PC-3 (cell line): Measurements from ENCODE around the gene TSKU. TPM values are rescaled to one million over a fixed set of nuclear protein-coding genes. Genes with fewer than 3 reads are reported as not detected.
"Not testable (repeated sequence)": the region's sequence is repeated elsewhere in the genome, so short reads cannot be mapped to it uniquely, and the experiment has no call there.

Experiments
- ATAC-seq: fragments of 200-7000 bp; cut with Tn5 transposase; 2 replicates; pipeline ENCODE4 v1.9.1; 2020; ENCODE audit warnings: mild to moderate bottlenecking, moderate library complexity
- BruUV-seq: library from RNA; stranded (reverse); fragments of 400-500 nt; replicated peaks from 2 replicates; lab custom pipeline; 2021; lab: Mats Ljungman, UMichigan
- CTCF ChIA-PET: fragments of 300-600 bp; sonication (Branson Sonifier 250); formaldehyde crosslinking; loops from one replicate; lab custom pipeline; 2022; ENCODE audit warnings: antibody characterized with exemption; lab: Charles Lee
- POLR2A ChIA-PET: fragments of 300-600 bp; sonication (Branson Sonifier 250); formaldehyde crosslinking; loops from one replicate; lab custom pipeline; 2022; ENCODE audit warnings: antibody characterized with exemption; ENCODE audit not compliant: unreplicated experiment; lab: Charles Lee
- DNase-seq: peaks from one replicate; pipeline ENCODE4 v3.0.0-alpha.2; 2015
- H2AFZ ChIP-seq: fragments of 300-600 bp; sonication (generic); 2 replicates; pipeline ENCODE4 v1.6.0; 2016; ENCODE audit warnings: antibody characterized with exemption, low read length
- H3F3A ChIP-seq: fragments of 300-600 bp; sonication (generic); one replicate; pipeline ENCODE4 v1.6.0; 2017; ENCODE audit warnings: antibody characterized with exemption, low read length, control low read depth, mild to moderate bottlenecking; ENCODE audit not compliant: unreplicated experiment
- H3K27ac ChIP-seq: fragments of 300-600 bp; sonication (generic); 2 replicates; pipeline ENCODE4 v1.5.1; 2016; ENCODE audit warnings: mild to moderate bottlenecking, low read length
- H3K27me3 ChIP-seq: fragments of 300-600 bp; sonication (generic); 2 replicates; pipeline ENCODE4 v1.6.1; 2016; ENCODE audit warnings: low read length, mixed read lengths
- H3K36me3 ChIP-seq: fragments of 300-600 bp; sonication (generic); 2 replicates; pipeline ENCODE4 v1.6.1; 2016; ENCODE audit warnings: low read depth, mixed run types, low read length, mixed read lengths
- H3K4me1 ChIP-seq: fragments of 300-600 bp; sonication (generic); 2 replicates; pipeline ENCODE4 v1.5.1; 2016; ENCODE audit warnings: low read length; ENCODE audit not compliant: insufficient read depth
- H3K4me2 ChIP-seq: fragments of 300-600 bp; sonication (generic); 2 replicates; pipeline ENCODE4 v1.6.0; 2016; ENCODE audit warnings: low read length
- H3K4me3 ChIP-seq: fragments of 300-600 bp; sonication (generic); 2 replicates; pipeline ENCODE4 v1.5.1; 2016; ENCODE audit warnings: mild to moderate bottlenecking, low read length, mixed read lengths
- H3K79me2 ChIP-seq: fragments of 300-600 bp; sonication (generic); 2 replicates; pipeline ENCODE4 v1.6.1; 2017; ENCODE audit warnings: low read length, mixed read lengths
- H3K9ac ChIP-seq: fragments of 300-600 bp; sonication (generic); 2 replicates; pipeline ENCODE4 v1.6.0; 2016; ENCODE audit warnings: mild to moderate bottlenecking, low read length
- H3K9me2 ChIP-seq: fragments of 300-600 bp; sonication (generic); replicated peaks from 2 replicates; pipeline ENCODE4 v1.6.1; 2016; ENCODE audit warnings: mixed run types, low read length, mixed read lengths
- H3K9me3 ChIP-seq: fragments of 300-600 bp; sonication (generic); 2 replicates; pipeline ENCODE4 v1.6.1; 2016; ENCODE audit warnings: low read length, mixed read lengths
- H4K20me1 ChIP-seq: fragments of 300-600 bp; sonication (generic); 2 replicates; pipeline ENCODE4 v1.6.1; 2016; ENCODE audit warnings: low read length, mixed read lengths
- CTCF ChIP-seq: fragments of 300-600 bp; sonication (generic); conservative IDR thresholded peaks from 2 replicates; pipeline ENCODE4 v1.5.1; 2017; ENCODE audit warnings: antibody characterized with exemption, low read depth, mild to moderate bottlenecking, low read length
- EZH2 ChIP-seq: fragments of 300-600 bp; sonication (generic); IDR thresholded peaks from one replicate; pipeline ENCODE4 v1.6.1; 2017; ENCODE audit warnings: antibody characterized with exemption, mild to moderate bottlenecking, low read length; ENCODE audit not compliant: unreplicated experiment
- EZH2phosphoT487 ChIP-seq: fragments of 300-600 bp; sonication (generic); IDR thresholded peaks from 2 replicates; pipeline ENCODE4 v1.6.1; 2018; ENCODE audit warnings: mild to moderate bottlenecking, antibody characterized with exemption, low read length, borderline replicate concordance
- intact Hi-C: fragments of 100-400 bp; cut with micrococcal nuclease; formaldehyde crosslinking; loops from 2 replicates; pipeline ENCODE4 v1.9.0; 2023
- total RNA-seq: library from RNA; depleted of rRNA; stranded (reverse); fragments of >200 nt; gene quantifications from 2 replicates; pipeline ENCODE4 v1.2.3, GENCODE V29; 2014

The TSKU gene
- total RNA-seq, 1 experiment from 2014 or later = 32.1 TPM

GRCh38 chr11:76789443-76789719, 6.2 kb downstream of the TSKU start:
- no peaks in the 10 kb centered on the region for H3K9me3 ChIP-seq
- intact Hi-C loops = no loop called here
- H3F3A ChIP-seq = no peaks in the 10 kb centered on the region
- ChIA-PET CTCF (no interaction called here), POLR2A (no interaction called here)
- H2AFZ ChIP-seq = no peak overlapping the region
- BruUV-seq = no TSS peak
- H3K9me2 ChIP-seq = no peaks in the 10 kb centered on the region
- H3K4me1 ChIP-seq = peaks cover 39% of the 10 kb centered on the region
- 0 out of 2 replicates have a peak, but pooled peaks cover 4% of the 10 kb centered on the region for H3K36me3 ChIP-seq
- no peak for TF ChIP-seq CTCF
- TF ChIP-seq EZH2phosphoT487 = no peak
- H3K4me2 ChIP-seq = peak overlapping the region; percentile 54
- peak overlapping the region; percentile 84 for H3K27ac ChIP-seq
- peak overlapping the region; percentile 50 for H3K9ac ChIP-seq
- no peak overlapping the region for H3K4me3 ChIP-seq
- peaks cover 85% of the 10 kb centered on the region for H3K79me2 ChIP-seq
- H3K27me3 ChIP-seq = no peaks in the 10 kb centered on the region
- ATAC-seq (no peak), DNase-seq (no peak)
- H4K20me1 ChIP-seq = peaks cover 23% of the 10 kb centered on the region

GRCh38 chr11:76790251-76790650, 7.1 kb downstream of the TSKU start:
- ATAC-seq = no peak
- H3K4me3 ChIP-seq = no peak overlapping the region
- H3K9me2 ChIP-seq = no peaks in the 10 kb centered on the region
- peaks cover 79% of the 10 kb centered on the region for H3K79me2 ChIP-seq
- H3K4me2 ChIP-seq = no peak overlapping the region
- no peaks in the 10 kb centered on the region for H3K9me3 ChIP-seq
- peaks cover 16% of the 10 kb centered on the region for H4K20me1 ChIP-seq
- no peak overlapping the region for H3K9ac ChIP-seq
- no peaks in the 10 kb centered on the region for H3K27me3 ChIP-seq
- CTCF ChIA-PET = no interaction called here
- TF ChIP-seq CTCF = no peak
- no peak for TF ChIP-seq EZH2phosphoT487
- TF ChIP-seq EZH2 = no peak
- no peak overlapping the region for H2AFZ ChIP-seq
- POLR2A ChIA-PET = no interaction called here
- no TSS peak for BruUV-seq
- intact Hi-C loops = no loop called here
- H3F3A ChIP-seq = no peaks in the 10 kb centered on the region
- no peak for DNase-seq
- H3K36me3 ChIP-seq = 0 out of 2 replicates have a peak, but pooled peaks cover 4% of the 10 kb centered on the region
- no peak overlapping the region for H3K27ac ChIP-seq
- peaks cover 32% of the 10 kb centered on the region for H3K4me1 ChIP-seq

GRCh38 chr11:76791002-76791770, 8.0 kb downstream of the TSKU start:
- intact Hi-C loops, H3K9ac ChIP-seq, H3K9me2 ChIP-seq, H3K27ac ChIP-seq, H3K9me3 ChIP-seq, H3F3A ChIP-seq, DNase-seq, BruUV-seq, H2AFZ ChIP-seq, H3K36me3 ChIP-seq, H3K4me2 ChIP-seq, POLR2A ChIA-PET, H3K4me3 ChIP-seq, H4K20me1 ChIP-seq, ATAC-seq, H3K27me3 ChIP-seq: not testable (repeated sequence)
- CTCF ChIA-PET = interaction anchor here (1.0 kb wide), 1 partner anchor 57 kb away, joined by 3 read pairs; no protein-coding TSS in a partner anchor
- Histone ChIP-seq H3K79me2 (peaks cover 69% of the 10 kb centered on the region), H3K4me1 (peaks cover 28% of the 10 kb centered on the region)
